ENCODE results near the gene ACOX3.

Gene ACOX3

GRCh38 chr4:8370835-8371595 is 69.5 kb downstream of the ACOX3 start:
- no peak for DNase-seq

GRCh38 chr4:8370106-8370787 is 70.3 kb downstream of the ACOX3 start:
- no peak for DNase-seq

GRCh38 chr4:8369426-8370105 is 71.0 kb downstream of the ACOX3 start:
- no peak for DNase-seq

GRCh38 chr4:8368998-8369397 is 71.5 kb downstream of the ACOX3 start:
- DNase-seq = no peak

- DNase-seq = no peak
Observed at GRCh38 chr4:8368061-8368481, 72.5 kb downstream of the ACOX3 start.

- DNase-seq = no peak
Observed at GRCh38 chr4:8366601-8367000, 73.9 kb downstream of the ACOX3 start.

- DNase-seq = no peak
Observed at GRCh38 chr4:8365951-8366350, 74.6 kb downstream of the ACOX3 start.

GRCh38 chr4:8365353-8365752 is 75.2 kb downstream of the ACOX3 start:
- no peak for DNase-seq

- no peak for DNase-seq
Observed at GRCh38 chr4:8364848-8365350, 75.6 kb downstream of the ACOX3 start.

- no peak for DNase-seq
Observed at GRCh38 chr4:8364141-8364540, 76.4 kb downstream of the ACOX3 start.

- DNase-seq = no peak
Observed at GRCh38 chr4:8362483-8362882, 78.0 kb downstream of the ACOX3 start.

- DNase-seq = no peak
Observed at GRCh38 chr4:8359193-8359592, 81.3 kb downstream of the ACOX3 start.

- no peak for DNase-seq
Observed at GRCh38 chr4:8356856-8357255, 83.7 kb downstream of the ACOX3 start.

GRCh38 chr4:8355864-8356565 is 84.5 kb downstream of the ACOX3 start:
- DNase-seq = no peak

- no peak for DNase-seq
Observed at GRCh38 chr4:8355306-8355705, 85.2 kb downstream of the ACOX3 start.

GRCh38 chr4:8353912-8354453 is 86.5 kb downstream of the ACOX3 start:
- no peak for DNase-seq

GRCh38 chr4:8353158-8353669 is 87.3 kb downstream of the ACOX3 start:
- no peak for DNase-seq

GRCh38 chr4:8352368-8353157 is 88.0 kb downstream of the ACOX3 start:
- no peak for DNase-seq

GRCh38 chr4:8351931-8352367 is 88.6 kb downstream of the ACOX3 start:
- no peak for DNase-seq

- DNase-seq = no peak
Observed at GRCh38 chr4:8350841-8351461, 89.6 kb downstream of the ACOX3 start.

GRCh38 chr4:8350352-8350751 is 90.2 kb downstream of the ACOX3 start:
- no peak for DNase-seq

Measured in T-helper 2 cell (primary cell).